ENCODE data around the gene TMEM117.

Gene TMEM117

GRCh38 chr12:43805860-43806736 is 29.8 kb upstream of the TMEM117 start, which contains the start of gene TWF1:
Gene TWF1 (minus strand): TSS chr12:43806317. CDS start chr12:43806245, 72 bp downstream.
- peak; percentile 19 for DNase-seq (ENCODE audit: low read depth)
- TF ChIP-seq, protein P1, sequence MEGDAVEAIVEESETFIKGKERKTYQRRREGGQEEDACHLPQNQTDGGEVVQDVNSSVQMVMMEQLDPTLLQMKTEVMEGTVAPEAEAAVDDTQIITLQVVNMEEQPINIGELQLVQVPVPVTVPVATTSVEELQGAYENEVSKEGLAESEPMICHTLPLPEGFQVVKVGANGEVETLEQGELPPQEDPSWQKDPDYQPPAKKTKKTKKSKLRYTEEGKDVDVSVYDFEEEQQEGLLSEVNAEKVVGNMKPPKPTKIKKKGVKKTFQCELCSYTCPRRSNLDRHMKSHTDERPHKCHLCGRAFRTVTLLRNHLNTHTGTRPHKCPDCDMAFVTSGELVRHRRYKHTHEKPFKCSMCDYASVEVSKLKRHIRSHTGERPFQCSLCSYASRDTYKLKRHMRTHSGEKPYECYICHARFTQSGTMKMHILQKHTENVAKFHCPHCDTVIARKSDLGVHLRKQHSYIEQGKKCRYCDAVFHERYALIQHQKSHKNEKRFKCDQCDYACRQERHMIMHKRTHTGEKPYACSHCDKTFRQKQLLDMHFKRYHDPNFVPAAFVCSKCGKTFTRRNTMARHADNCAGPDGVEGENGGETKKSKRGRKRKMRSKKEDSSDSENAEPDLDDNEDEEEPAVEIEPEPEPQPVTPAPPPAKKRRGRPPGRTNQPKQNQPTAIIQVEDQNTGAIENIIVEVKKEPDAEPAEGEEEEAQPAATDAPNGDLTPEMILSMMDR (conservative IDR thresholded peaks at IDR 0.05; ENCODE audit: low read depth, low read length) = peak; percentile 36
- H3K4me3 ChIP-seq (ENCODE audit: low read length) = peak within 1 kb of the TSS; percentile 88

DNA sequence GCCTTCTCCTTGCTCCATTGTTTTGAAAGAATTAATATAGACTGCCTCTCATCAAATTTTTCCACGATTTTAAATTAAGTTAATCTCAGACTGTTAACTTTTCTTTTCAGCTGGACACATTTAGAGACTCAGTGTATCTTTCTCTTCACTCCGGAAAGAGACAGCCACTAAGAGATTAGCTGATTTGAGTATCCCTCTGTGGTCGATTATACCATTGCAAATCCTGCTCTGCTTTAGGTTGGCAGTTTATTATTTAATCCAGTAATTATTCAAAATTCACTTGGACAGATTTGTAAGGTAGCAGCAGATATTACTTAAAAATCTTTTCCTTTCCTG is 29.2 kb upstream of the TMEM117 start:
- TF ChIP-seq, protein P1 (conservative IDR thresholded peaks at IDR 0.05; ENCODE audit: low read depth, low read length) = no peak
- DNase-seq (ENCODE audit: low read depth) = no peak
- H3K4me3 ChIP-seq (ENCODE audit: low read length) = peak overlapping the region; percentile 88

- no peak overlapping the region for H3K4me3 ChIP-seq (ENCODE audit: low read length)
- no peak for DNase-seq (ENCODE audit: low read depth)
- TF ChIP-seq, protein P1 (conservative IDR thresholded peaks at IDR 0.05; ENCODE audit: low read depth, low read length) = no peak
Measured at GRCh38 chr12:43807386-43807785, 28.5 kb upstream of the TMEM117 start.

- H3K4me3 ChIP-seq (ENCODE audit: low read length) = no peak overlapping the region
- no peak for DNase-seq (ENCODE audit: low read depth)
- TF ChIP-seq, protein P1 (conservative IDR thresholded peaks at IDR 0.05; ENCODE audit: low read depth, low read length) = no peak
Measured at GRCh38 chr12:43812057-43812456, 23.8 kb upstream of the TMEM117 start.

- TF ChIP-seq, protein P1 (conservative IDR thresholded peaks at IDR 0.05; ENCODE audit: low read depth, low read length) = no peak
- no peak overlapping the region for H3K4me3 ChIP-seq (ENCODE audit: low read length)
- no peak for DNase-seq (ENCODE audit: low read depth)
Measured at GRCh38 chr12:43812926-43813325, 23.0 kb upstream of the TMEM117 start.

DNA sequence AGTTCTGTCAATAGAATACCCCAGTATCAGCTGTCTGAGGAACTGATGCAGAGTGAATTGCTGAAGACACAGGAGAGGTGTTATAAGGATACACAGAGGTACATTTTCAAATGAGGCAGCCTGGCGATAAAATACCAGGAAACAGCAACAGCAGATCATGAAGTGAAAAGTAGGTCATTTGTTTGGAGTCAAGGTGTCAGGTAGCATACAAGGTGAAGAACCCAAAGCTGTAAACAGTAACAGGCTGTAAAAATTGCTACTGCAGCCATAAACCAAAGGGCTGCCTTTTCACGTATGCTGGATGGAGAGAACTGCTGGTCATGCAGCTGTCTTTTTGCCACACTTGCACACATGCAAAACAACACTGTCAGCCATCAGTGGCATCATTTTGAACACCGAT is 20.5 kb upstream of the TMEM117 start:
- no peak overlapping the region for H3K4me3 ChIP-seq (ENCODE audit: low read length)
- DNase-seq (ENCODE audit: low read depth) = no peak
- TF ChIP-seq, protein P1 (conservative IDR thresholded peaks at IDR 0.05; ENCODE audit: low read depth, low read length) = no peak

DNA sequence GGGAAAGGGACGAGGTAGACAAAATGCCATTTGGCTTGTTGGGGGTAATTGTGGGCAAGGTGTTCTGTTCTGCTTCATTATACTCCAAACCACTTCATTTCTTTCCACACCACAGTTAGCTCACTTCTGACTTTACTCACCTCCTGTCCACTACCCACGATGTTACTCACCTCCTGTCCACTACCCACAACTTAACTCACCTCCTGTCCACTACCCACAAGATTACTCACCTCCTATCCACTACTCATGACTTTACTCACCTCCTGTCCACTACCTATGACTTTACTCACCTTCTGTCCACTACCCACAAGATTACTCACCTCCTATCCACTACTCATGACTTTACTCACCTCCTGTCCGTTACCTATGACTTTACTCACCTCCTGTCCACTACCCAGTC is 19.7 kb upstream of the TMEM117 start:
- TF ChIP-seq, protein P1 (conservative IDR thresholded peaks at IDR 0.05; ENCODE audit: low read depth, low read length) = no peak
- no peak overlapping the region for H3K4me3 ChIP-seq (ENCODE audit: low read length)
- DNase-seq (ENCODE audit: low read depth) = no peak
